A673 (cell line): ENCODE measurements around the gene GOLGA1. TPM values are rescaled to one million over a fixed set of nuclear protein-coding genes. Genes with fewer than 3 reads are reported as not detected.

Experiments
- BruUV-seq: library from RNA; stranded (reverse); fragments of 400-500 nt; replicated peaks from 2 replicates; lab custom pipeline; 2021; lab: Mats Ljungman, UMichigan
- CTCF ChIA-PET: fragments of 300-600 bp; sonication (Branson Sonifier 250); formaldehyde crosslinking; loops from one replicate; lab custom pipeline; 2022; ENCODE audit warnings: antibody characterized with exemption; lab: Charles Lee
- POLR2A ChIA-PET: fragments of 300-600 bp; sonication (Branson Sonifier 250); formaldehyde crosslinking; loops from one replicate; lab custom pipeline; 2022; ENCODE audit warnings: antibody characterized with exemption; ENCODE audit not compliant: low non-redundant PET; lab: Charles Lee
- DNase-seq: peaks from one replicate; pipeline ENCODE4 v3.0.0-alpha.2; 2015; ENCODE audit warnings: low spot score
- H3K27ac ChIP-seq: fragments of 200-600 bp; sonication (generic); 2 replicates; pipeline ENCODE4 v1.5.1; 2016; ENCODE audit warnings: mixed run types, low read depth, mild to moderate bottlenecking, mixed read lengths, antibody characterized with exemption, low read length; ENCODE audit not compliant: poor library complexity, severe bottlenecking
- H3K27me3 ChIP-seq: fragments of 200-600 bp; sonication (generic); replicated peaks from 2 replicates; pipeline ENCODE4 v1.6.1; 2017; ENCODE audit warnings: mixed run types, low read depth, mild to moderate bottlenecking, mixed read lengths, antibody characterized with exemption, low read length; ENCODE audit not compliant: insufficient read depth, poor library complexity
- H3K36me3 ChIP-seq: fragments of 200-600 bp; sonication (generic); 2 replicates; pipeline ENCODE4 v1.6.1; 2016; ENCODE audit warnings: mixed run types, mild to moderate bottlenecking, mixed read lengths, antibody characterized with exemption, low read length; ENCODE audit not compliant: insufficient read depth, poor library complexity, severe bottlenecking
- H3K4me1 ChIP-seq: fragments of 200-600 bp; sonication (generic); 2 replicates; pipeline ENCODE4 v1.6.1; 2017; ENCODE audit warnings: mixed run types, mild to moderate bottlenecking, mixed read lengths, antibody characterized with exemption, low read length; ENCODE audit not compliant: insufficient read depth, poor library complexity, severe bottlenecking
- H3K4me3 ChIP-seq: fragments of 200-600 bp; sonication (generic); 2 replicates; pipeline ENCODE4 v1.5.1; 2016; ENCODE audit warnings: low read depth, mixed run types, mild to moderate bottlenecking, mixed read lengths, low read length; ENCODE audit not compliant: poor library complexity, severe bottlenecking
- H3K9me3 ChIP-seq: fragments of 200-600 bp; sonication (generic); 2 replicates; pipeline ENCODE4 v1.6.1; 2016; ENCODE audit warnings: mixed run types, low read depth, mild to moderate bottlenecking, mixed read lengths, antibody characterized with exemption, low read length; ENCODE audit not compliant: poor library complexity, severe bottlenecking
- EZH2 ChIP-seq: fragments of 200-600 bp; sonication (generic); IDR thresholded peaks from 2 replicates; pipeline ENCODE4 v1.6.1; 2017; ENCODE audit warnings: borderline replicate concordance, low read depth, mild to moderate bottlenecking, mixed read lengths, antibody characterized with exemption, low read length; ENCODE audit not compliant: poor library complexity, severe bottlenecking
- intact Hi-C: fragments of 100-400 bp; cut with micrococcal nuclease; formaldehyde crosslinking; loops from one replicate; pipeline ENCODE4 v1.10.0; 2022; ENCODE audit not compliant: unreplicated experiment
- total RNA-seq: library from RNA; stranded (reverse); gene quantifications from 2 replicates; pipeline ENCODE4 v1.2.3, GENCODE V29; 2021
- TF ChIP-seq, protein P1 (sequence below): fragments of 300-800, 200-600 bp; sonication (generic); conservative IDR thresholded peaks from 2 replicates; pipeline ENCODE4 v1.5.1; 2017; ENCODE audit warnings: low read depth, mild to moderate bottlenecking, antibody characterized with exemption, low read length, moderate library complexity, mixed read lengths

The GOLGA1 gene
- total RNA-seq, 1 experiment from 2014 or later, result 21.7 TPM

DNA sequence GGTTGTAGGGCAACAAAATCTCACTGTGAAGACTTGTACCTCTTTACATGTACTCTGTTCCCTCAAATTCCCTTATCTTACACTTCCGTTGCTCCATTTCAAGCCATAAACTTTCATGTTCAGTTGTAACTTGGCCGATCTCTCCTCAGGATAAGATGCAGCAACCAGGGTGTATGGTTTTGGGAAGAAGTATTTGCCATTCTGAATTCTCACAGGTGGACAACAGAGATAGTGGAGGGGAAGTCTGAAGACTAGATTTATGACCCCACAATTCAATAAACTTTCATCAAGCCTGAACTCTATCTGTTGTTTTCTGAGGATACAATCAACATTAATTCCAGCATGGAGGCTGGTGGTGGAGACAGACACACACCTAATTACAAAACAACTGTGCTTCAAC lies 27.5 kb downstream of the GOLGA1 start:
- H3K27ac ChIP-seq, result no peak overlapping the region
- H3K9me3 ChIP-seq, result no peaks in the 10 kb centered on the region
- no peak overlapping the region for H3K4me3 ChIP-seq
- ChIA-PET POLR2A (no interaction called here), CTCF (no interaction called here)
- DNase-seq, result no peak
- no peaks in the 10 kb centered on the region for H3K4me1 ChIP-seq
- no peaks in the 10 kb centered on the region for H3K27me3 ChIP-seq
- intact Hi-C loops, result no loop called here
- no TSS peak for BruUV-seq
- no peaks in the 10 kb centered on the region for H3K36me3 ChIP-seq
- TF ChIP-seq, protein P1, sequence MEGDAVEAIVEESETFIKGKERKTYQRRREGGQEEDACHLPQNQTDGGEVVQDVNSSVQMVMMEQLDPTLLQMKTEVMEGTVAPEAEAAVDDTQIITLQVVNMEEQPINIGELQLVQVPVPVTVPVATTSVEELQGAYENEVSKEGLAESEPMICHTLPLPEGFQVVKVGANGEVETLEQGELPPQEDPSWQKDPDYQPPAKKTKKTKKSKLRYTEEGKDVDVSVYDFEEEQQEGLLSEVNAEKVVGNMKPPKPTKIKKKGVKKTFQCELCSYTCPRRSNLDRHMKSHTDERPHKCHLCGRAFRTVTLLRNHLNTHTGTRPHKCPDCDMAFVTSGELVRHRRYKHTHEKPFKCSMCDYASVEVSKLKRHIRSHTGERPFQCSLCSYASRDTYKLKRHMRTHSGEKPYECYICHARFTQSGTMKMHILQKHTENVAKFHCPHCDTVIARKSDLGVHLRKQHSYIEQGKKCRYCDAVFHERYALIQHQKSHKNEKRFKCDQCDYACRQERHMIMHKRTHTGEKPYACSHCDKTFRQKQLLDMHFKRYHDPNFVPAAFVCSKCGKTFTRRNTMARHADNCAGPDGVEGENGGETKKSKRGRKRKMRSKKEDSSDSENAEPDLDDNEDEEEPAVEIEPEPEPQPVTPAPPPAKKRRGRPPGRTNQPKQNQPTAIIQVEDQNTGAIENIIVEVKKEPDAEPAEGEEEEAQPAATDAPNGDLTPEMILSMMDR, result no peak
- no peak for TF ChIP-seq EZH2

DNA sequence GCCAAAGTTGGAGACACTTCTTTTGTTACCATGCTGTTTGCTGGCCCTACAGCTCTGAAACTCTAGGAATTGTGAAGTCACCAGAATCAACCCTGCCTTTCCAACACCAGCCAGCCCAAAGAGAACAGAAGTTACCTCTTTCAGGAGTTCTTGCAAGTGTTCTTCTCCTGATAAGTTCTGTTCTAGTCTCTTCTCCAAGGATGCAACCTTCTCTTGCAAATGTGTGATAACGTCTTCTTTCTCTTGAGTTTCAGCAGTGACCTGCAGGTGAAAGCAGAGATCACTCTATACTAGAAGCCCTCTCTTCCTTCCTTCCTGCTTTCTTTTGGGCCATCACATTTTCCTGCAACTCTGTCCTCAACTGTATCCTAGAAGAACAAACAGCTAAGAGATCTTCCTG lies 29.1 kb downstream of the GOLGA1 start:
- no peak for DNase-seq
- ChIA-PET CTCF (no interaction called here), POLR2A (no interaction called here)
- TF ChIP-seq, protein P1, result no peak
- no peak for TF ChIP-seq EZH2
- no peak overlapping the region for H3K27ac ChIP-seq
- intact Hi-C loops, result no loop called here
- H3K36me3 ChIP-seq, result no peaks in the 10 kb centered on the region
- no peaks in the 10 kb centered on the region for H3K9me3 ChIP-seq
- H3K27me3 ChIP-seq, result no peaks in the 10 kb centered on the region
- H3K4me1 ChIP-seq, result no peaks in the 10 kb centered on the region
- no peak overlapping the region for H3K4me3 ChIP-seq
- no TSS peak for BruUV-seq

DNA sequence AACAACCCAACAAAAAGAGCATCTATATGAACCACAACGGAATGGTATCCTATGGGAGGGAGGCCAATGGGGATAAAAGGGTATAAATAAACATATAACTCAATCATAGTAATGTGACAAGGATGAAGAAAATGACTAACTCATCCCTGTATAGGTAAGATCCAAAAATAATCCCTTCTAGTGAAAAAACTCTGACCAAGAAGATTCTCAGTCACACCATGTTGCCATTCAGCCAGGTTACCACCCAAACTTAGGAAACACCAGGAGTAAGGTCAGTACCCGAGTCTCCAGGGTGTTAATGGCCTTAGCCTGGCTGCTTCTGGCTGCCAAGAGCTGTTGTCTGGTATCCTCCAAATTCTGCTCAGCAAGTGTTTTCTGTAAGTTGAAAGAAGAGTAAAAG lies 32.8 kb downstream of the GOLGA1 start:
- H3K27me3 ChIP-seq, result no peaks in the 10 kb centered on the region
- CTCF ChIA-PET, result no interaction called here
- no peak for TF ChIP-seq EZH2
- TF ChIP-seq, protein P1, result no peak
- POLR2A ChIA-PET, result no interaction called here
- no peak for DNase-seq
- H3K9me3 ChIP-seq, result no peaks in the 10 kb centered on the region
- no peak overlapping the region for H3K4me3 ChIP-seq
- intact Hi-C loops, result no loop called here
- no peaks in the 10 kb centered on the region for H3K36me3 ChIP-seq
- no peaks in the 10 kb centered on the region for H3K4me1 ChIP-seq
- no peak overlapping the region for H3K27ac ChIP-seq
- BruUV-seq, result no TSS peak
